ENCODE data around the gene TEX38. TPM values are rescaled to one million over a fixed set of nuclear protein-coding genes. Genes with fewer than 3 reads are reported as not detected.

TEX38 gene
- total RNA-seq, 1 donor from 2014 or later, result not detected

GRCh38 chr1:46721686-46722205 lies 50.1 kb downstream of the TEX38 start:
- no peak for DNase-seq (ENCODE audit: low read depth in 2 of 2)

Other genes starting within 250 kb of the TEX38 start
- gene DMBX1, start 182.0 kb upstream of the TEX38 start, total RNA-seq, result not detected in 2 replicates
- not detected in 2 replicates for gene KNCN, start 120.2 kb upstream of the TEX38 start, total RNA-seq
- 14.6 and 17.1 TPM in 2 replicates for gene MKNK1, start 67.6 kb upstream of the TEX38 start, total RNA-seq
- 8.6 and 9.9 TPM in 2 replicates for gene MOB3C, start 55.0 kb upstream of the TEX38 start, total RNA-seq
- 25.0 and 25.4 TPM in 2 replicates for gene ATPAF1, start 3.5 kb upstream of the TEX38 start, total RNA-seq
- gene EFCAB14, start 47.3 kb downstream of the TEX38 start, total RNA-seq, result 56.5 and 57.1 TPM in 2 replicates
- gene CYP4B1, start 127.2 kb downstream of the TEX38 start, total RNA-seq, result not detected in 2 replicates

Measured in dermis microvascular lymphatic vessel endothelial cell (primary cell).